ENCODE measurements around the gene ITPKA. TPM values are rescaled to one million over a fixed set of nuclear protein-coding genes. Genes with fewer than 3 reads are reported as not detected.

Gene ITPKA
- total and polyA plus RNA-seq, 2 of the 13 experiments (the other 11 are each of a cell fraction or from before 2014, with no cell fraction given), result 13.2 to 41.3 TPM

- TF ChIP-seq, protein P1, sequence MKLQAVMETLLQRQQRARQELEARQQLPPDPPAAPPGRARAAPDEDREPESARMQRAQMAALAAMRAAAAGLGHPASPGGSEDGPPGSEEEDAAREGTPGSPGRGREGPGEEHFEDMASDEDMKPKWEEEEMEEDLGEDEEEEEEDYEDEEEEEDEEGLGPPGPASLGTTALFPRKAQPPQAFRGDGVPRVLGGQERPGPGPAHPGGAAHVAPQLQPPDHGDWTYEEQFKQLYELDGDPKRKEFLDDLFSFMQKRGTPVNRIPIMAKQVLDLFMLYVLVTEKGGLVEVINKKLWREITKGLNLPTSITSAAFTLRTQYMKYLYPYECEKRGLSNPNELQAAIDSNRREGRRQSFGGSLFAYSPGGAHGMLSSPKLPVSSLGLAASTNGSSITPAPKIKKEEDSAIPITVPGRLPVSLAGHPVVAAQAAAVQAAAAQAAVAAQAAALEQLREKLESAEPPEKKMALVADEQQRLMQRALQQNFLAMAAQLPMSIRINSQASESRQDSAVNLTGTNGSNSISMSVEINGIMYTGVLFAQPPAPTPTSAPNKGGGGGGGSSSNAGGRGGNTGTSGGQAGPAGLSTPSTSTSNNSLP (IDR thresholded peaks at IDR 0.05; ENCODE audit: low read depth, low read length), result no peak
- TF ChIP-seq, protein P2, sequence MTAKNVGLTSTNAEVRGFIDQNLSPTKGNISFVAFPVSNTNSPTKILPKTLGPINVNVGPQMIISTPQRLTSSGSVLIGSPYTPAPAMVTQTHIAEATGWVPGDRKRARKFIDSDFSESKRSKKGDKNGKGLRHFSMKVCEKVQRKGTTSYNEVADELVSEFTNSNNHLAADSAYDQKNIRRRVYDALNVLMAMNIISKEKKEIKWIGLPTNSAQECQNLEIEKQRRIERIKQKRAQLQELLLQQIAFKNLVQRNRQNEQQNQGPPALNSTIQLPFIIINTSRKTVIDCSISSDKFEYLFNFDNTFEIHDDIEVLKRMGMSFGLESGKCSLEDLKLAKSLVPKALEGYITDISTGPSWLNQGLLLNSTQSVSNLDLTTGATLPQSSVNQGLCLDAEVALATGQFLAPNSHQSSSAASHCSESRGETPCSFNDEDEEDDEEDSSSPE (CRISPR knock-in tag; IDR thresholded peaks at IDR 0.05), result peak; percentile 86
- TF ChIP-seq HOXD1 (CRISPR knock-in tag; IDR thresholded peaks at IDR 0.05), result peak; percentile 63; the same call in 1 of the 2 replicates
- TF ChIP-seq SMAD3 (CRISPR knock-in tag; IDR thresholded peaks at IDR 0.05), result 0 out of 2 replicates have a peak, but pooled peaks have one; percentile 16
- peak; percentile 12; the same call in 1 of the 2 replicates for TF ChIP-seq TEAD2 (CRISPR knock-in tag; IDR thresholded peaks at IDR 0.05)
- TF ChIP-seq THAP8 (CRISPR knock-in tag; IDR thresholded peaks at IDR 0.05; ENCODE audit: borderline replicate concordance), result peak; percentile 33; the same call in 1 of the 2 replicates
- TF ChIP-seq, protein P3, sequence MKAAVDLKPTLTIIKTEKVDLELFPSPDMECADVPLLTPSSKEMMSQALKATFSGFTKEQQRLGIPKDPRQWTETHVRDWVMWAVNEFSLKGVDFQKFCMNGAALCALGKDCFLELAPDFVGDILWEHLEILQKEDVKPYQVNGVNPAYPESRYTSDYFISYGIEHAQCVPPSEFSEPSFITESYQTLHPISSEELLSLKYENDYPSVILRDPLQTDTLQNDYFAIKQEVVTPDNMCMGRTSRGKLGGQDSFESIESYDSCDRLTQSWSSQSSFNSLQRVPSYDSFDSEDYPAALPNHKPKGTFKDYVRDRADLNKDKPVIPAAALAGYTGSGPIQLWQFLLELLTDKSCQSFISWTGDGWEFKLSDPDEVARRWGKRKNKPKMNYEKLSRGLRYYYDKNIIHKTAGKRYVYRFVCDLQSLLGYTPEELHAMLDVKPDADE (CRISPR knock-in tag; IDR thresholded peaks at IDR 0.05), result no peak
- TF ChIP-seq HMG20A (CRISPR knock-in tag; IDR thresholded peaks at IDR 0.05; ENCODE audit: borderline replicate concordance), result 0 out of 2 replicates have a peak, but pooled peaks have one; percentile 13
- TF ChIP-seq ZNF670 (CRISPR knock-in tag; IDR thresholded peaks at IDR 0.05; ENCODE audit: borderline replicate concordance), result no peak
- TF ChIP-seq, protein P4, sequence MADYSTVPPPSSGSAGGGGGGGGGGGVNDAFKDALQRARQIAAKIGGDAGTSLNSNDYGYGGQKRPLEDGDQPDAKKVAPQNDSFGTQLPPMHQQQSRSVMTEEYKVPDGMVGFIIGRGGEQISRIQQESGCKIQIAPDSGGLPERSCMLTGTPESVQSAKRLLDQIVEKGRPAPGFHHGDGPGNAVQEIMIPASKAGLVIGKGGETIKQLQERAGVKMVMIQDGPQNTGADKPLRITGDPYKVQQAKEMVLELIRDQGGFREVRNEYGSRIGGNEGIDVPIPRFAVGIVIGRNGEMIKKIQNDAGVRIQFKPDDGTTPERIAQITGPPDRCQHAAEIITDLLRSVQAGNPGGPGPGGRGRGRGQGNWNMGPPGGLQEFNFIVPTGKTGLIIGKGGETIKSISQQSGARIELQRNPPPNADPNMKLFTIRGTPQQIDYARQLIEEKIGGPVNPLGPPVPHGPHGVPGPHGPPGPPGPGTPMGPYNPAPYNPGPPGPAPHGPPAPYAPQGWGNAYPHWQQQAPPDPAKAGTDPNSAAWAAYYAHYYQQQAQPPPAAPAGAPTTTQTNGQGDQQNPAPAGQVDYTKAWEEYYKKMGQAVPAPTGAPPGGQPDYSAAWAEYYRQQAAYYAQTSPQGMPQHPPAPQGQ (CRISPR knock-in tag; IDR thresholded peaks at IDR 0.05; ENCODE audit: borderline replicate concordance), result 0 out of 2 replicates have a peak, but pooled peaks have one; percentile 46
- TF ChIP-seq HNRNPH1 (optimal IDR thresholded peaks at IDR 0.05; ENCODE audit: low read depth, low read length), result no peak
- TF ChIP-seq HNF4G (IDR thresholded peaks at IDR 0.05; ENCODE audit: borderline replicate concordance, low read depth, low read length), result peak; percentile 28; the same call in 1 of the 2 replicates
- no peak for TF ChIP-seq HNF4G (CRISPR knock-in tag; IDR thresholded peaks at IDR 0.05; ENCODE audit: borderline replicate concordance, low read depth)
- TF ChIP-seq PITX1 (CRISPR knock-in tag; IDR thresholded peaks at IDR 0.05), result 0 out of 2 replicates have a peak, but pooled peaks have one; percentile 31
- 0 out of 2 replicates have a peak, but pooled peaks have one; percentile 39 for TF ChIP-seq KLF9 (CRISPR knock-in tag; IDR thresholded peaks at IDR 0.05; ENCODE audit: low read depth)
- TF ChIP-seq ZC3H13 (CRISPR knock-in tag; IDR thresholded peaks at IDR 0.05), result 0 out of 2 replicates have a peak, but pooled peaks have one; percentile 34
- TF ChIP-seq, protein P5, sequence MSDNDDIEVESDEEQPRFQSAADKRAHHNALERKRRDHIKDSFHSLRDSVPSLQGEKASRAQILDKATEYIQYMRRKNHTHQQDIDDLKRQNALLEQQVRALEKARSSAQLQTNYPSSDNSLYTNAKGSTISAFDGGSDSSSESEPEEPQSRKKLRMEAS (IDR thresholded peaks at IDR 0.05), result peak; percentile 68
- TF ChIP-seq ZNF629 (CRISPR knock-in tag; conservative IDR thresholded peaks at IDR 0.05), result no peak
- no peak; a peak in 1 of 4 replicates for TF ChIP-seq HMGXB4 (CRISPR knock-in tag; IDR thresholded peaks at IDR 0.05; ENCODE audit: borderline replicate concordance in 1 of 2, low read depth in 1 of 2)
- TF ChIP-seq ZNF792 (CRISPR knock-in tag; IDR thresholded peaks at IDR 0.05), result peak; percentile 55; the same call in 1 of the 2 replicates
Measured at GRCh38 chr15:41494190-41494921, 682 bp downstream of the ITPKA start (continued).
